ENCODE measurements around the gene ZNF236. TPM values are rescaled to one million over a fixed set of nuclear protein-coding genes. Genes with fewer than 3 reads are reported as not detected.
A peak's percentile ranks its signal among the peaks of the same experiment; 100 is the strongest.

Gene ZNF236
- total RNA-seq, 1 donor from 2014 or later, result 32.5 TPM

GRCh38 chr18:76908277-76908676, 85.9 kb downstream of the ZNF236 start:
- peaks cover 16% of the 10 kb centered on the region for H3K36me3 Mint-ChIP-seq (ENCODE audit: insufficient read depth)

GRCh38 chr18:76909439-76909838, 87.1 kb downstream of the ZNF236 start:
- peaks cover 16% of the 10 kb centered on the region for H3K36me3 Mint-ChIP-seq (ENCODE audit: insufficient read depth)
- H3K4me3 Mint-ChIP-seq (ENCODE audit: low read depth), result no peak overlapping the region
- DNase-seq (ENCODE audit: low spot score, unreplicated experiment), result no peak
- TF ChIP-seq, protein P1, sequence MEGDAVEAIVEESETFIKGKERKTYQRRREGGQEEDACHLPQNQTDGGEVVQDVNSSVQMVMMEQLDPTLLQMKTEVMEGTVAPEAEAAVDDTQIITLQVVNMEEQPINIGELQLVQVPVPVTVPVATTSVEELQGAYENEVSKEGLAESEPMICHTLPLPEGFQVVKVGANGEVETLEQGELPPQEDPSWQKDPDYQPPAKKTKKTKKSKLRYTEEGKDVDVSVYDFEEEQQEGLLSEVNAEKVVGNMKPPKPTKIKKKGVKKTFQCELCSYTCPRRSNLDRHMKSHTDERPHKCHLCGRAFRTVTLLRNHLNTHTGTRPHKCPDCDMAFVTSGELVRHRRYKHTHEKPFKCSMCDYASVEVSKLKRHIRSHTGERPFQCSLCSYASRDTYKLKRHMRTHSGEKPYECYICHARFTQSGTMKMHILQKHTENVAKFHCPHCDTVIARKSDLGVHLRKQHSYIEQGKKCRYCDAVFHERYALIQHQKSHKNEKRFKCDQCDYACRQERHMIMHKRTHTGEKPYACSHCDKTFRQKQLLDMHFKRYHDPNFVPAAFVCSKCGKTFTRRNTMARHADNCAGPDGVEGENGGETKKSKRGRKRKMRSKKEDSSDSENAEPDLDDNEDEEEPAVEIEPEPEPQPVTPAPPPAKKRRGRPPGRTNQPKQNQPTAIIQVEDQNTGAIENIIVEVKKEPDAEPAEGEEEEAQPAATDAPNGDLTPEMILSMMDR (IDR thresholded peaks at IDR 0.05; ENCODE audit: unreplicated experiment), result no peak
- peaks cover 12% of the 10 kb centered on the region for H3K4me1 Mint-ChIP-seq (ENCODE audit: low read depth)
- H3K9me3 Mint-ChIP-seq (ENCODE audit: low read depth), result no peaks in the 10 kb centered on the region
- H3K27ac Mint-ChIP-seq, result no peak overlapping the region
- H3K27me3 Mint-ChIP-seq, result no peaks in the 10 kb centered on the region

More at GRCh38 chr18:76908277-76908676, 85.9 kb downstream of the ZNF236 start:
- no peaks in the 10 kb centered on the region for H3K9me3 Mint-ChIP-seq (ENCODE audit: low read depth)
- H3K27ac Mint-ChIP-seq, result peak overlapping the region; percentile 60
- DNase-seq (ENCODE audit: low spot score, unreplicated experiment), result no peak
- TF ChIP-seq, protein P1 (IDR thresholded peaks at IDR 0.05; ENCODE audit: unreplicated experiment), result no peak
- H3K4me3 Mint-ChIP-seq (ENCODE audit: low read depth), result no peak overlapping the region
- no peaks in the 10 kb centered on the region for H3K27me3 Mint-ChIP-seq
- H3K4me1 Mint-ChIP-seq (ENCODE audit: low read depth), result peaks cover 3% of the 10 kb centered on the region

DNA sequence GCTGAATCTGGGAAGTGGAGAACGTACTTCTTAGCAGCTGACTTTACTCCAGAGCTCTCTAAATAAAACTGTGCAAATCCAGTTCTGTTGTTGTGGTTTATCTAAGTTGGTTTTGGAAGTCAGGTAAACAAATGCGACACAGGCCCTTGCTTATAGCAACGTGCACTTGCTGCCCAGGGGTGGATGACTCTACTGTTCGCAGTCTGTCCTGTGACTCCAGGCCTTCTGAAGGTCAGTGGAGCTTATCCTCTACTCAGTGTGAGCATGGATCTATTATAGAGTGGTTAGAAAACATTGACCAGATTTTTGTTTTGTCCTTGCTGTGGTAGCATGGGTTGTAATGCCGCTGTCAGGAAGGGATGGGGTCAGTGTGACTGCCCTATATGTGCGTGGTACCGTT, 89.1 kb downstream of the ZNF236 start:
- no peak overlapping the region for H3K4me3 Mint-ChIP-seq (ENCODE audit: low read depth)
- H3K27ac Mint-ChIP-seq, result no peak overlapping the region
- no peaks in the 10 kb centered on the region for H3K27me3 Mint-ChIP-seq
- H3K4me1 Mint-ChIP-seq (ENCODE audit: low read depth), result peaks cover 12% of the 10 kb centered on the region
- H3K36me3 Mint-ChIP-seq (ENCODE audit: insufficient read depth), result peaks cover 16% of the 10 kb centered on the region
- TF ChIP-seq, protein P1 (IDR thresholded peaks at IDR 0.05; ENCODE audit: unreplicated experiment), result no peak
- DNase-seq (ENCODE audit: low spot score, unreplicated experiment), result no peak
- H3K9me3 Mint-ChIP-seq (ENCODE audit: low read depth), result no peaks in the 10 kb centered on the region

- DNase-seq (ENCODE audit: low spot score, unreplicated experiment), result no peak
- TF ChIP-seq, protein P1 (IDR thresholded peaks at IDR 0.05; ENCODE audit: unreplicated experiment), result no peak
- peak overlapping the region; percentile 19 for H3K27ac Mint-ChIP-seq
- peaks cover 12% of the 10 kb centered on the region for H3K4me1 Mint-ChIP-seq (ENCODE audit: low read depth)
- H3K4me3 Mint-ChIP-seq (ENCODE audit: low read depth), result no peak overlapping the region
- no peaks in the 10 kb centered on the region for H3K9me3 Mint-ChIP-seq (ENCODE audit: low read depth)
- H3K36me3 Mint-ChIP-seq (ENCODE audit: insufficient read depth), result peaks cover 10% of the 10 kb centered on the region
- H3K27me3 Mint-ChIP-seq, result no peaks in the 10 kb centered on the region
Observed at GRCh38 chr18:76913583-76913982, 91.2 kb downstream of the ZNF236 start.

DNA sequence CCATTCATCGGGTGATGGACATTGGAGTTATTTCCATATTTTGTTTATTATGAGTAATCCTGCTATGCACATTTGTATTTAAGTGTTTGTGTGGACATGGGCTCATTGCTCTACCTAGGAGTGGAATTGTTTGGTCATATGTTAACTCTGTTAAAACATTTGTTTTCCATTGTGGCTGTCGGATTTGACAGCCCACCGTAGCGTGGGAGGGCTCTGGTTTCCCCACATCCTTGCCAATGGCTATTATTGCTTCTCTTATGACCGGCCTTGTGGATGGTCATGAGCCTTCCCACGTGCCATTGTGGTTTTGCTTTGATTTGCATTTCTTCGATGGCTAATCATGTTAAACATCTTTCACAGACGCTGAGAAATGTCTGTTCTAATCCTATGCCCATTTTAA, 92.0 kb downstream of the ZNF236 start:
- no peak for DNase-seq (ENCODE audit: low spot score, unreplicated experiment)
- Mint-ChIP-seq H3K9me3 (ENCODE audit: low read depth) (no peaks in the 10 kb centered on the region), H3K27ac (no peak overlapping the region), H3K4me1 (ENCODE audit: low read depth) (peaks cover 11% of the 10 kb centered on the region), H3K36me3 (ENCODE audit: insufficient read depth) (peaks cover 9% of the 10 kb centered on the region), H3K4me3 (ENCODE audit: low read depth) (no peak overlapping the region), H3K27me3 (no peaks in the 10 kb centered on the region)
- TF ChIP-seq, protein P1 (IDR thresholded peaks at IDR 0.05; ENCODE audit: unreplicated experiment), result no peak

All from progenitor cell of endocrine pancreas (in vitro differentiated cells).